ENCODE measurements around the gene UBE2H.
"Not testable (repeated sequence)": the region's sequence is repeated elsewhere in the genome, so short reads cannot be mapped to it uniquely, and the experiment has no call there.

UBE2H gene

DNA sequence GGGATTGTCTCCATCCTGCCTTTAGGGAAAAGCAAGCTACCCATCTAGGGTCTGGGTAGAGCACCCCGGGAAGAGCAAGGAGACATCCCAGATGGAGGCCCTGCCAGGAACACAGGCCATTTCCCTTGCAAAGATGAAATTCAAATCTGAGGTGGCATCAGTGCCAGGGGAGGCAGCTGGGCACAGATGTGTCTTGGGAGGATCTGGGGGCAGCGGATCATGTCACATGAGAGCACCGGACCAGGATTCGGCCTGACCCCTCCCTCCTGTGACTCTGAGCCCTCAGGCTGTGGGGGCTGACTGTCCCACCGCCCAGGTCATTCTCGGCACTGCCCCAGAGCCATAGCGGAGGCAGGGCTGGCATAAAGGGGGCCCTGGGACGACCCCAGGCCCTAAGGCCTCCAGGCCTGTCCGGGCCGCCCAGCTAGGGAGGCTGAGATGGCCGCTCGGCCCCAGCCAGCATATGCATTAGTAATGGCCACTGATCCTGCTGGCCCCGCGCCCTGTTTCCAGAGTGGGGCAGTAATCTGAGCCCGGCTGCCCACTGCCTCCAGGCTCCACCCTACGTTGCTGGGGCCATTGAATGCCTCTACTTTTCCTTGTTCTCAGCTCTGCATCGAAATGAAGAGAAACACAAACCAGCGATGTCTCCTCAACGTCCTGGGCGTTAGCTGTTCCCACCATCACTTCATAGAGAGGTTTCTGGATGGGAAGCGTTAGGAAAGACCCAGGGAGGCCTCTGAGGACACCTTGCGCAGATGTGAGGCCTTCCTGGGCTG lies 148.5 kb downstream of the UBE2H start:
- DNase-seq = no peak

DNA sequence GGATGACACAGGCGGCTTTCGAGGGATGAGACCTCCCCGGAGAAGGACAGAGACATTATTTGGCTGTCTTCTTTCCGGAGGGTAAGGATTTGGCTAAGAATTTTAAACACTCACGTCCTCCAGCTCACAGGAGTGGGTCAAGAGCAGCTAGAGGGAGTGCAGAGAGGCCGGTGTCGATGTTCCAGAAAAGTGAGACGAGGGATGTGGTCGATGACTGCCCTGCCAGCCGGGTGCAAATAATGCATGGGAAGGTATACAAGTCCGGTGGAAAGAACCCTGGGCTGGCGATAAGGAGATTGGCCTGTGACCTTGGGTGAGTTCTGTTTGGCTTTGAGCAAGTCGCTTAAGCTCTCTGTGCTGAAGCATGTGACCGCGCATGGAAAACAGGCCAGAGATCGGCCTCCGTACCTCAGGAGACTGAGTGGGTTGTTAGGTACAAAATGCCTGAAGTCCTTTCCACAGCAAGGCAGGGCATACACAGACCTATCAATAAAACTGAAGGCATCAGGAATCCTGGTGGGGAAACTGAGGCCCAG lies 149.1 kb downstream of the UBE2H start:
- no peak for DNase-seq

DNA sequence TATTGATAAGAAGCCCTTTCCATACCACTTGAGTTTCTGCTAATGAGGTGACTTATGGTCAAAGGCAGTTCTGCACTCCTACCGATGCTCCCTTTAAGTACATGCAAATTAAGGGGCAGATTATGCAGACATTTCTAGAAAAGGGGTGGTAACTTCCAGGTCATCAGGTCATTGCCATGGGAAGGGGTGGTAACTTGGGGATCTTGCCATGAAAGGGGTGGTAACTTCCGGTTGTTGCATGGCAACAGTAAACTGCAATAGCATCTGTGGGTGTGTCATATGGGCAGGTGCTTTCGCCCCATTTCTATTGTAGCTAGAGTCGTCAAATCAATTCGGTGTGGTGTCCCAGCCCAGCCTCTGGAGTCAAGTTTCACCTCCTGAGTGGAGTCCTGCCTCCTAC lies 150.9 kb downstream of the UBE2H start:
- no peak for DNase-seq

DNA sequence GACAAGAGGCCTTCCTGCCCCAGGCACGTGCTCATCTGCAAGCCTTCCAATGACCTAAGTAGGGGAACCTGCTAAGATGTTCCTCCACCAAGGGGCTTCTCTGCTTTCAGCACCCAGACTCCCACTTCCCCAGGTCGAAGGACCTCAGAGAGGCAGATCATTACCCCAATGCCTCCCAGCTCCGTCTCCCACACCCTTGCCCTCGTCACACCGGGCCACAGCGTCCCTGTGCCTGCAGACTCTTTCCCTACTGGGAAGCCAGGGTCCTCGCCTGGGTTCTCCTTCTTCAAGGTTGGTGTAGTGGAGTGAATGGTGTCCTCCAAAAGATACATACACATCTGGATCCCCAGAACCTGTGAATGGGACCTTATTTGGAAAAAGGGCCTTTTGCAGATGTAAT lies 151.9 kb downstream of the UBE2H start:
- DNase-seq = no peak

DNA sequence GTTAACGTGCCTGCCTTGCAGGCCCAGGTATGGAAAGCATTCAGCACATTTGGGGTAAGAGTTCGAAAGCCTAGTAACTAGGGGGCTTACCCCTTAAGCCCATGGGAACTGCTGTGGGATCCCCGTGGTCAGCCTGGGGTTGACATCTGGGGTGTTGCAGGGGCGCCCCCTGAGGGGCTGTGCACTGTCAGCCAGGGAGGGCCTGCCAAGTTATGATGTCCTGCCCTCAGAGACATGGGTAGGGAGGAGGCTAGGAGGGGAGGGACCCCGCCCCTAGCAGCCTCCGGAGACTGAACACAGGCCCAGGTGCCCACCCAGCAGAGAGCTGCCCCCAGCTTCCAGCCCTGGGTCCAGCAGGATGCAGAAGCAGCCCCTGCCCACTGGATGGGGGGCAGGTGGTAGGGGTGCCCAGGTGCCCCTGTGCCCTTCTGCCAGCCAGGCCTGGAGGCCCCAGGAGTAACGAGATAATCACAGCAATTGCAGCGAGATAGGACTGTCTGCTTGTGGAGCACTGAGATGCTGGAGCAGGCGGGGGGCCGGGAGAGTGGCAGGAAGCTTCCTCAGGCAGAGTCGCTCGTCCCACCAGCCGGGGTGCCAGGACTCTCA lies 153.3 kb downstream of the UBE2H start:
- DNase-seq = no peak

DNA sequence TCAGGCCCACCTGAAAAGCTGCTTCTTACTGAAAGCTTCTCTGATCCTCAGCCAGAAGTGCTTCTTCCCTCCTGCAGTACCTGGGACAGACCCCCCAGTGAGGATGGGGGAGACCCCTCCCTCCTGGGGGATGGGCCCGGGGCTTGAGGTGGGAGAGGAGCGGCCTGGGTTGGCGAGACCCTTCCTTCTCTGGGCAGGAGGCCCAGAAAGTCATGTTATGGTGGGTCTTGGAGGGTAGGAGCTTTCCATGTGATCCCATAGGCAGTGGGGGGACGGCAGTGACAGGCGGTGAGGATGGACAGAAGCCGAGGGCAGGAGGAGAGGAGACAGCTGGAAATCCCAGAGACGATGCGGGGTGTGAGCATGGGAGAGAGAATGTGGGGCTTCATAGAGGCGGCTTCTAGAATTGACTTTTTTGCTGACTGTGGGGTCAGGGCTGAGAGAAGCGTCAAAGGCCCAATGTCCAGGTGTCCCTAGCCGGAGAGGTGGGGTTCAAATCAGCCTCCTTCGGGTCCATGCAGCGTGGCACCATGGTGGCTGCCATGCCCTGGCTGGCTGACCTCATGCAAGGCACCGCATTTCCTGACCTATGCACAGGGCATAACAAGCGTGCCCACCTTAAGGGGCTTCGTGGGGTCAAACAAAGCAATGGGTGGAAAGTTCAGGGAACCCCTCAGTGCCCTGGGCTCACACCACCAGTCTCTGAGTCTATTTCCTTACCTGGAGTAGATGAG lies 154.0 kb downstream of the UBE2H start:
- DNase-seq = no peak

DNA sequence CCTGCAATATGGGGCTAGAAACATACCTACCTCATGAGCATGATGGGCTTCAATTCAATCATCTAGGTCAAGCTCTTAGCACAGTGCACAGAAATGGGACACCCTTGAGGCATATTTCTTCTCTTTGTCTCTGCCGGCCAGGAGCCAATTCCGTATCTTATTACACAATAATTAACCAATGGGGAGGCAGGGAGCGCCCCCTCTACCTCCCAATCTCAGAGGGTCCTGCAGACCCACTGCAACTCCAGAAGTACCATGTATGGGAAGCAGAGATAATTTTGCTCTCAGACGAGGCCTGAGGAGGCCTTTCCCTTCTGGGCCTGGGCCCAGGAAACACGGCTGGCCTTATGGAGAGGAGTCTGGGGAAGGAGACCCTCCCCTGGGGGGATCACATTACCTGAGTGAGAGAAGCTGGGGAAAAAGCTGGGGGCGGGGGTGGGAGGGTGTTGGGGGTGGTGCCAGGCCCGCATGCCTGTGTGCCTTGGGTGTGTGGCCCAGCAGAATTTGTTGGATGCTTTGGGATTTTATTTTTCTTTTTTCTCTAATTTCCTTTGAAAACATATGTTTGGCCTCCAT lies 155.5 kb downstream of the UBE2H start:
- DNase-seq = no peak

DNA sequence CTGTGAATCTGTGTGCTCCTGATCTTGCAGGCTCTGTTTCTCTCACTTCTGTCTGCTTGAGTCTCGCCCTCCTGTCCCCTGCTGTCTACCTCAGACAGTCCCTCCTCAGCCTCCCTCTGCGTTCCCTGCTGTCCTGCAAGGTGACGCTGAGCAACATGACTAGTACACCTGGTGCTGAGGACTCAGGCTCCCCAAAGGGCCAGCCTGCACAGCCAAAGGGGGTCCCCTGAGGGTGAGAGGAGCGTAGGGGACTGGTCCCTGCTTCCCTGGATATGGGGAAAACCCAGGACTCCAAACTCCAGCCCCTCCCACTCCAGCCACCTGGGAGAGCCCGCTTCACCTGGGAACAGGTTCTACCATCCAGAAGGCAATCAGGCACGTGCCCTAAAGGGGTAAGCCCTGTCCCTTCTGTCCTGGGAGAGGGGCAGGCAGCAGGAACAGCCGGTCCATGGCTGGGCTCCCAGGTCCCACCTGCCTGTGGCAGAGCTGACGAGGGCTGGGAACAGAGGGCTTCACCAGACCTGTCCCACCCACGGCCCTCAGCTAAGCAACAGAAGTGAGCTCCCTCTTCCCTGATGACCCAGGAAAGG lies 156.5 kb downstream of the UBE2H start:
- no peak for DNase-seq

DNA sequence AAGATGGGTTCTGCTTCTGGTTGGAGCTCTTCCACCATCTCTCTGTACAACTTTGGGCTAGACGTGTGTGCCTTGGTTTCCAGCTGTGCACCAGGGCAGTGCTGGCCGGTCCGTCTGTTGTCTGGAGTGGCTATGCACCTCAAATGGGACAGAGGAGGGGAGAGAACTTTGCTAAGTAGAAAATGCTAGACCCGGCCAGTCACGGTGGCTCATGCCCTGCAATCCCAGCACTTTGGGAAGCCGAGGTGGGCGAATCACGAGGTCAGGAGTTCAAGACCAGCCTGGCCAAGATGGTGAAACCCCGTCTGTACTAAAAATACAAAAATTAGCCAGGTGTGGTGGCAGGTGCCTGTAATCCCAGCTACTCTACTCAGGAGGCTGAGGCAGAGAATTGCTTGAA lies 158.3 kb downstream of the UBE2H start:
- DNase-seq = not testable (repeated sequence)

DNA sequence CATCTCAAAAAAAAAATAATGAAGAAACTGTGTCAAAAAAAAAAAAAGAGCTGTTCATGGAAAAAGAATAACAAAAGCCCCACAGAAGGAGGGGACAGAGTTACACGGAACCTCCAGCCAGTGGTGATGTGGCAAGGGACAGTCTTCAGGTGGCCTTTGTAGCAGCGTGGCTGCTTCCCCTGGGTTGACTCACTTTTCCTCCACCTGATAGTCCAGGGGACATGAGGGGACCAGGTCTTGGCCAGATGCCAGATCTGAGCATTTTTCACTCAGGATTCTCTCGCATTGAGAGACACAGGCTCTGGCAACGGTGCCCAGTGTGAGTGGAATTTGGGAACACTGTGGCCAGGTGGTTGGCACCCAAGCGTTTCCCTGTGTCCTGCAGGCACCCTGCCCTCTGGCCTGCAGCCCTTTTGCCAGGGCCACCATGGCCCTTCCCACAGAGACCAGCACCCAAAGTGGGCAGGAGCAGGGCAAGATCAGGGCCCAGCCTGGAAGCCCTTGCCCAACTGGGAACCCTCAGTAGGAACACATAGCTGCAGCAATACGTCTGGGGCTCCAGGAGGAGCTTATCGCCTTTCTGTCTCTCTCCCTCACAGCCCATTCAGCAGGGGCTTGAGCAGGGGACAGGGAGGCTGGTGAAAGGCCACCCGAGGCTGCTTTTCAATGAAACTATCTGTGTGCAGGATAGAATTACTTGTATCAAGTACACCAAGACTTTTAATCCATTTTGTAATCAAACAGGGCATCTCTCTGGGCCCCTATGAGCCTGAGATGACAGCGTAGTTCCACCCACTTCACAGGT lies 159.1 kb downstream of the UBE2H start:
- DNase-seq = no peak

DNA sequence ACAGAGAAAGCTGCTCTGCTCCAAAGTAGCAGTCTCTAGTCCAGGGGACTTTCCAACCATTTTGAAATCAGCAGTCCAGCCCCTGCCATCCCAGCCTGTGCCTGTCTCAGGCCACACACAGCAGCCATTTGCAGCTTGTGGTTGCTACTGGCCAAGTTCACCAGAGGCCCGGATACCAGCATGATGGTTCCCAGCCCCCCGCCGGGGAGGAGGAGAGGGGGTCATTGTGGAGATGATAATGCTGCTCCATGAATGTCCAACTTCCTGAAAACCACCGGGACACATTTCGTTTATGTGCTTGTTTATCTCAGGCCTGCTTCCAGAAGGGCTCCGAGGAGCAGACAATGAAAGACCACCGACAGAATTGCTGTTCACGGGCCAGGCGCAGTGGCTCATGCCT lies 160.0 kb downstream of the UBE2H start:
- DNase-seq = no peak

DNA sequence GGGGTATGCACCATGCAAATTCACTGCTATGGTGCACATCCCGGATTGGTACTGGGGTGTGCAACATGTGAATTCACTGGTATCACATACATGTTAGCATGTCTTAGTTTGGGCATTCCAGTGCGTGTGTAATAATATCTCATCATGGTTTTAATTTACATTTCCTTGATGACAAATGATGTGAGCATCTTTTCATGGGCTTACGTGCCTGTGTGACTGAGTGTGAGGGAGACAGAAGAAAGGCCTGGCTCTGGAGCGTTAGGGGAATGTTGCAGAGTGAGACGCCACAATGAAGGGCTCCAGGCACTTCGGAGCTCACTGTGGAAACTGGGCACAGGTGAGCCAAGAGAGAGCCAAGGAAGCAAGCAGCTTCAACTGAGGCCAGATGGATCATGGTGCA lies 162.6 kb downstream of the UBE2H start:
- no peak for DNase-seq

DNA sequence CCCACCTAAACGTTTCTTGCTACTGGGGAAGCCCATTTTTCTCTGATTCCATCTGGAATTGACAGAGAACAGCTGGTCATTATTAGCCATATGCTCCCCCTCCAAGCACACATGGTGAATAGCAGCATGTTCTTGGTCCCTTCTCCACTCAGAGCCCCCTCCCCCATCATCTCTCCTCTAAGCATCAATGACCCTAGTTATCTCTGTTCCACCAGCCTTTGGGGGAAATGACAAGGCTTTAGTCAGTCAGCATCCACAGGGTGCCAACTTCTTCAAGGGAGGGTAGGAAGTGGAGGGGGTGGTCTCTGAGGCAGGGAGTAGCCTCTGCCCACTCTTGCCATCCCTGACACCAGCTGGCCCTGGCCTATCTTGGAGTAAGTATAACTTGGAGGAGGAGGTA lies 163.1 kb downstream of the UBE2H start:
- peak; percentile 25 for DNase-seq

DNA sequence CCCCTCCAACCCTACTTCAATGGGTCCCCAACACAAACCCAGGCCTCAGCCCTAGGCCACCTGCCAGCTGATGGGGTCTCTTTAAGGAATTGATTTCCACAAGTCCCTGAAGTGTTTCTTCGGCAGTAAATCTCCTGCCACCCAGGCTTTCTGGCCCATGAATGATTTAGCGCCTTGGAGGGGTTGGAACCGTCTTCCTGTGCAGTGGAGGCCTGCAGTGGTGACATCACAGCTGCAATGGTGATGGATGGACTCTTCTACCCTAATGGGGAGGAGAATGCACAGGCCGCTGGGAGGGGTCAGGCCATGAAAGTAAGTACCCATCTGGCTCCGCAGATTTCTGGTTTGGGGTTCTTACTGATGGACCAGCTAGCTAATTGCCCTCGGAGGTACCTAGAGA lies 163.8 kb downstream of the UBE2H start:
- DNase-seq = no peak

DNA sequence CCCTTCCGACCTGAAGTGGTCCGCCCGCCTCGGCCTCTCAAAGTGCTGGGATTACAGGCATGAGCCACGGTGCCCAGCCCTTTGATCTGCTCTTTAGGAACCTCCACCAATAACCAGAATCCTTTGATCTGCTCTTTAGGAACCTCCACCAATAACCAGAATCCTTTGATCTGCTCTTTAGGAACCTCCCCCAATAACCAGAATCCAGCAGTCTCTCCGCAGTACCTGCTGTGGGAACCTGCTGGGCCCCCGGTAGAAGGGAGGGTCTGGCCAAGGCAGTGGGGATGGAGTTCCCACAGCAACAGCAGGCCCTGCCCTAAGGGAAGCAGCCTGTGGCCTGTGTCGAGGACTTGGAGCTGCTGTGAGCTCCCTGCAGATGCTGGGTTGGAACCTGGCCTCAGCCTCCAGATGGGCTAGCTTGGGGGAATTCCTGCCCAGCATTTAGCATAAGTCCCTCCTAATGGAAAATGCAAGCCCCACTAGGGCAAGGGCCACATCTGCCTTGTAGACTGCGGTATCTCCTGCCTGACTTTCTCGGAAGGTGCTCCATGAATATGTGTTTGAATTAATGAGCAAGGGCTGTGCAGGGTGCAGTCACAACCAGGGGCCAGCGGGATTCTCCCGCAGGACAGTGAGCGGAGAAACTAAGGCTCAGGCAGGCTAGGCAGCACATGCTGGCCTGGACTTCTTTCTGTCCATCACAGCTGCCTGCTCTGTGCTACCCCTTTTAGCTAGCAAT lies 165.8 kb downstream of the UBE2H start:
- DNase-seq = peak; percentile 60

DNA sequence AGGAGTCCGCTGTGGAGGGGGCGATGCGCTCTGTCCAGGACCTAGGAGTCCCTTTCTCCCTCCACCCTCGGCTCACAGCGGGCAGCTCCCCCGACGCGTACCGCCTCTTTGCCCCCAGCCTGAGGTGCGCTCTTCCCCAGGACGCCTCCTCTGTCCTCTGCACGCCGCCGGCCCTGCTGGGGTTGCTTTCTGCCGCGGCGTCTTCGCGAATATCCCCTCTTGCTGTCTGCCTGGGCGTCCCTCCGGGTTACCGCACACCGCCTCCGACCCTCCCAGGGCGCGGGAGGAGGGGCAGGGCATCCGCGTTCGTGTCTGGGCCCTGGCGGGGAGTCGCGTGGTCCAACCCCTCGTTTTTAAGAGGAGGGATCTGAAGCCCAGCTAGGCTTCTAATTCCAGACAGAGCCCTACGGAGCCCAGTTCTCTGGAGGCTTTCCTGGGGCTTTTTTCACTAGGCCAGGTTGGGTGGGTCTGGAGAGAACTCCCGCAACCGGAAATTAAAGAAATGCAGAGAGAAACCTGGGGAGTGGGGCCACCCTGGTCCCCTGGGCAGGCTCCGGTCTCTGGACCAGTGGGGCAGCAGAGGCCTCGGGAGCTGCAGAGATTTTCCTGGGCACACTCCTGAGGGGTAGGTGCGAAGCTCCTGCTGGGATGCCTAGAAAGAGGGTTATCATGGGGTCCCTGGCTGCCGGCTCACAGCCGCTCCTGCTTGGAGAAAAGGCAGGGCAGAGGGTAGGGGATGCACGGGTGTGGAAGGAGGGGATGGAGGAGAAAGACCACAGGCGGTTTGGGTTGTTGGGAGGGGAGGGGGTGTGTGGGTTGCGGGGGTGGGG lies 166.9 kb downstream of the UBE2H start:
- no peak for DNase-seq

DNA sequence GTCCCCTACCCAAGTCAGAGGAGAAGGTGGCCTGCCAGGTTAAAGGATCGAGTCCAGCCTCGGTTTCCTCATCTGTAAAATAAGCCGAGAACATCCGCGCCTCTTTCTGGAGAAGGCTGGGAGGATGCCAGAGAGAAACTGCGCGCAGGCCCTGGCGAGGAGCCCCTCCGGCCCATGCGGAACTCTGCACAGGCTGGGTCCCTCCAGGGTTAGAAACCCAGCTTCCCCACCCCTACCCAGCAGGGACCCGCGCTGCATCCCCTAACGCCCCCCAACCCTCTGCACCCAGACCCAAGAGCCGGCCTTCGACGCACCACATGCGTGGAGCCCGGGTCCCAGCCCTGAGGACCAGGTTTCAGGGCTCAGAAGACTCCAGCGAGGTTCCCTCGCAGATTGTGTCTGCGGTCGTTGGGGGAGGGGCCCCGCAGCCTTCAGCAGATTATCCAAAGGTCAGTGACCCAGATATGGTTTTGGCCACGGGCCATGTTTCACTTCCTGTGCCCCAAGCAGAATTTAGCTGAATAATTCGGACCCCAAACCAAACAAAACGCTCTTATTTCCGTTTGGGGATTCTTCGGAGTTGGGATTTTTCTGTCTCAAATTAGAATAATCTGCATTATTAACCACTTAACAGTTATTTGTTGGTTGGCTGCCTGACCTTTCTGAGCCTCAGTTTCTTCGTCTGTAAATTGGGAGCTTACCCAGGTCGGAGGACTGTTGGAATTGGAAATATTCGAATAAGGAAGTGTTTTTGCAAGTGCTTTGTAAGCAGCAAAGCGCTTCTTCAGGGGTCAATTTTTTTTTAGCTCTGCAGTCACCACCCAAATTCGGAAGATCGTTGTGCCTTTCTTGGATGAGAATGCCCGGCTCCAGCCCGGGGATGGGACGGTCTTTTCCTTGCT lies 167.7 kb downstream of the UBE2H start:
- DNase-seq = no peak

DNA sequence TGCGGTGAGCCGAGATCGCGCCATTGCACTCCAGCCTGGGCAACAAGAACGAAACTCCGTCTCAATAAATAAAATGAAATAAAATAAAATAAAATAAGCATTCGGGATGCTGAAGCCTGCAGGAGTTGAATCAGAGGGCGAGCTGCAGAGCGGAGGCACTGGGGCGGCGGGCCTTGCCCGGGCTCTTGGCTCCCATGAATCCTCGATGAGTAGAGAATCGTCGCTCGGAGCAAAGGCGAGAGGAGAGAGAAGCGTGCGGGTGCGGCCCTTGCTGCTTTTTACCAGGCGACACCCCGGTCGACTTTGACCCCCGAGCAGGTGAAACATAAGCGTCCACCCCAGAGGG lies 168.3 kb downstream of the UBE2H start:
- no peak for DNase-seq

DNA sequence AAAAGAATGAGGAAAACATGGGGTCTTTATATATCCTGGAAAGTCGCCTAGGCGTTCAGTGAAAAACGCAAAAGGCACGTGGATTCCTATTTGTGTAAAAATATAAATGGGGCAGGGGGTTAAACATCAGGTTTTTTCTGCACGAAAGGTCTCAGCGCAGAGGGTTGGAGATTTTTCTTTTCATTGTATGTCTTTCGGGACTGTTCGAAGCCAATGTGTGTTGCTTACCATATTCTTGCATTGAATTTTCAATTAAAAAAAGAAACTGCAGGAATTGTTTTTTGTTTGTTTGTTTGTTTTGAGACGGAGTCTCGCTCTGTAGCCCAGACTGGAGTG lies 169.2 kb downstream of the UBE2H start:
- DNase-seq = no peak
